Bronchial epithelial cell (primary cell): Measurements from ENCODE around the gene KCNG1. TPM values are rescaled to one million over a fixed set of nuclear protein-coding genes. Genes with fewer than 3 reads are reported as not detected.
A peak's percentile ranks its signal among the peaks of the same experiment; 100 is the strongest.

ENCODE experiments used
- DNase-seq: peaks from one replicate; pipeline ENCODE4 v3.0.0-alpha.2; 2010; ENCODE audit warnings: low read depth
- FAIRE-seq: peaks from 2 replicates; lab custom pipeline; 2011; peaks lifted over from hg19 to GRCh38; lab: Jason Lieb, UNC
- H3K27me3 ChIP-seq: 2 replicates; pipeline ENCODE4 v1.5.1; 2011; ENCODE audit warnings: low read length; ENCODE audit not compliant: control insufficient read depth, insufficient read depth
- H3K36me3 ChIP-seq: 2 replicates; pipeline ENCODE4 v1.5.1; 2011; ENCODE audit warnings: low read length; ENCODE audit not compliant: control insufficient read depth, insufficient read depth
- H3K4me3 ChIP-seq: 2 replicates; pipeline ENCODE4 v1.5.1; 2011; ENCODE audit warnings: mild to moderate bottlenecking, low read depth, low read length, control low read depth
- total RNA-seq: library from RNA; depleted of rRNA; stranded (reverse); fragments of >200 nt; gene quantifications from 2 replicates; pipeline ENCODE4 v1.2.1, GENCODE V29; 2014
- TF ChIP-seq, protein P1 (sequence below): IDR thresholded peaks from 2 replicates; pipeline ENCODE4 v1.5.1; 2011; ENCODE audit warnings: mild to moderate bottlenecking, moderate library complexity, low read length, control low read depth, inconsistent platforms; ENCODE audit not compliant: insufficient read depth, severe bottlenecking

KCNG1 gene
- total RNA-seq, 1 donor from 2014 or later, result 91.1 TPM

DNA sequence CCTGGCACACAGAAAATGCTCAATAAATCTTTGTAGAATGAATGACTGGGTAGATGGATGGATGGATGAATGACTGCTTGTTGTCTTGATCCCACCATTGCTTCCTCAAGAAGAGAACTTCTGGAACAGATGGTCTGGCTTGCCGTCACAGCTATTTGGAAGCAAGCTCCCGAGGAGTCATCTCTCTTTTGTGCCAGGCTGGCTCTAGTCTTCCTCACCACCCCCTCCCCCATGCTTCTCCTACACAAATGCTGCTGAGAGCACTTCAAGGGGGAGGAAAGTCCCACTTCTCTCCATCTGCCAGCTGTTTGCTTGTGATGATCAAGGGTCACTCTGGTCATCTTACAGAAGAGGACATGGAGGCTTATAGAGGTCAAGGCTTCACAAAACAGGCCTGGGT, 11.6 kb upstream of the KCNG1 start:
- H3K36me3 ChIP-seq, result no peaks in the 10 kb centered on the region
- peaks cover 12% of the 10 kb centered on the region for H3K27me3 ChIP-seq
- H3K4me3 ChIP-seq, result no peak overlapping the region
- DNase-seq, result no peak
- TF ChIP-seq, protein P1, sequence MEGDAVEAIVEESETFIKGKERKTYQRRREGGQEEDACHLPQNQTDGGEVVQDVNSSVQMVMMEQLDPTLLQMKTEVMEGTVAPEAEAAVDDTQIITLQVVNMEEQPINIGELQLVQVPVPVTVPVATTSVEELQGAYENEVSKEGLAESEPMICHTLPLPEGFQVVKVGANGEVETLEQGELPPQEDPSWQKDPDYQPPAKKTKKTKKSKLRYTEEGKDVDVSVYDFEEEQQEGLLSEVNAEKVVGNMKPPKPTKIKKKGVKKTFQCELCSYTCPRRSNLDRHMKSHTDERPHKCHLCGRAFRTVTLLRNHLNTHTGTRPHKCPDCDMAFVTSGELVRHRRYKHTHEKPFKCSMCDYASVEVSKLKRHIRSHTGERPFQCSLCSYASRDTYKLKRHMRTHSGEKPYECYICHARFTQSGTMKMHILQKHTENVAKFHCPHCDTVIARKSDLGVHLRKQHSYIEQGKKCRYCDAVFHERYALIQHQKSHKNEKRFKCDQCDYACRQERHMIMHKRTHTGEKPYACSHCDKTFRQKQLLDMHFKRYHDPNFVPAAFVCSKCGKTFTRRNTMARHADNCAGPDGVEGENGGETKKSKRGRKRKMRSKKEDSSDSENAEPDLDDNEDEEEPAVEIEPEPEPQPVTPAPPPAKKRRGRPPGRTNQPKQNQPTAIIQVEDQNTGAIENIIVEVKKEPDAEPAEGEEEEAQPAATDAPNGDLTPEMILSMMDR, result no peak
- FAIRE-seq, result no peak

DNA sequence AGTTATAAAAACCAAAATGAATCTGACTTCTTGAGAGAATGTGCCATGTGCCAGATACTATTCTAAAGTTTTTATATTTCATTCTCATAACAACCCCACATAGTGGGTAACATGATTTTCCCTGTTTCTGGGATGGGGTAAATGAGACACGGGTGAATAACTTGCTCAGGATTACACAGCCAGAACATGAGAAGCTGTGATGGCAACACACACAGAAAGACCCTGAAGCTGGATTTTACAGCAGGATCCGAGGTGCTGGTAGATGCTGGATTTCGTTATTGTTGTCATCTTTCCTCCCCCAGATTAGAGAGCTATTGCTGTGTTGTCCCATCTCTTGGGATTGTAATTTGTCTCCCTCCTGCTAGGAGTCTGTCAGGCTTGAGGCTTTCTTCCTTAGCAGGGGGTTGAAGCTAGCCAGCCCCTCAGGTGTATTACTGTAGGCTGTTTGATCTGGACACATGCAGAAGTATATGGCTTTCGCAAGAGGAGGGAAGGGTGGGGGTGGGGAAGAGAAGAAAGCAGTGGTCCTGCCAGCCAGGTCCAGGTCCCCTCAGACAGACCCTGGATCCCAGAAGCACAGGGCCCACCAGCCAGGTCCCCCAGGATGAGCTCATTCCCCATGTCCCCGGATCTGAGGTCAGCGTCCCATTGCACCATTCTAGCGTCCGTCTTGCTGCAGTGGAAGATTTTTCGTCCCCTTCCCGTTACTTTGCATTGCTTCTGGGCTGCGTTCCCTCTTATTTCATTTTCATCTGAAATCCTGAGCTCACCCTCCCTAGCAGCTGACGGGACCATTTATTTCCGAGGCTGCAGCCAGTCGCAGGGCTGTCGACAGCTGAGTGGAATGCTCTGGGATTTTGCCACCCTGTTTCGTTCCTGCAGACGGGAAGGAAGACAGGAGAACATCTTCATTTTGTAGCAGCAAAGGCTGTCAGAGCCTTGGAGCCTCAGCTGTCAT, 7.3 kb upstream of the KCNG1 start:
- no peak overlapping the region for H3K4me3 ChIP-seq
- H3K27me3 ChIP-seq, result peaks cover 32% of the 10 kb centered on the region
- H3K36me3 ChIP-seq, result no peaks in the 10 kb centered on the region
- TF ChIP-seq, protein P1, result no peak
- DNase-seq (no peak), FAIRE-seq (no peak)

DNA sequence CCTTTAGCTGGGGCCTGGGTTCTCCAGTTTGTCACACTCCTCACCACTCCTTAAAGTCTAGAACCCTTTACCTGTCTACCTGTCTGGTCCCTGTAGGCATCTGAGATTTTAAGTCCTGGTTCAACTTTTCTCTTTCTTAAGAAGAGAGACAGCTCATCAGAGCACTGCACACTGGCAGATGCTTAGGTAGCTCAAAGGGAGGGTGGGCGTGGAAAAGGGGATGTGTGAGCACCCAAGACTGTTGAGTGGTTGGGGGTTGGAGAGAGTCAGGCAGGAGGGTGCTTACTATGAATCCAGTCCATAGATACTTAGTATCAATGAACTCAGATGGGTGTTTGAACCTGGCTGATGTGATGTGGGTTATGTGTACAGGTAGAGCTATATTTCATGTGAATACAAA, 6.6 kb upstream of the KCNG1 start:
- DNase-seq (no peak), FAIRE-seq (no peak)
- no peak overlapping the region for H3K4me3 ChIP-seq
- peaks cover 33% of the 10 kb centered on the region for H3K27me3 ChIP-seq
- H3K36me3 ChIP-seq, result no peaks in the 10 kb centered on the region
- TF ChIP-seq, protein P1, result no peak

DNA sequence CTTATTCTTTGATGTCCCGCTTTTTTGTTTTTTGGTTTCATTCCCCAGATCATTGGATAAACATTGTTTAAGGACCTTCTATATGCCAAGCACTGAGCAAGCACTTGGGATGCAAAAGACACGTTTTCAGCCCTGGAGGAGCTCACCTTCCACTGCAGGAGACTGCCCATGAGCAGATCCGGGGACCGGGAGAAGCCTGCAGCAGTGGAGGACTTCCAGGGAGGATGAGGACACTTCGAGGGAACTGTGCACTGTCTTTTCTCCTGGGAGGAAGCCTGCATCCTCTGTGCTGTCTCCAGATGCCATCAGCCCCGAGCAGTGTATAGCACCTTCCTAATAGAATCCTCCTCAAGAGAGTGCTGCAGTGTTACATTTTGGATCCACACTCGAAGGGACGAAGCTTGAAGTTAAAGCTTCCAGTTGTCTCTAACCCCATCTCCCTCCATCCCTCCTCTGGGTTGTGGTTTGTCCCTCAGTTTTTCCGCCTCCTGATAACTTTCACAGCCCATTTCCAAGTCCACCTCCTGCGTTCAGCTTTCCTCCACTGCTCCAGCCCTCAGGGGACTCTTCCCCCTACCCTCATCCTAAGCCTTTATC, 5.8 kb upstream of the KCNG1 start:
- TF ChIP-seq, protein P1, result no peak
- Histone ChIP-seq H3K36me3 (no peaks in the 10 kb centered on the region), H3K4me3 (no peak overlapping the region), H3K27me3 (peaks cover 38% of the 10 kb centered on the region)
- DNase-seq, result no peak
- FAIRE-seq, result peak; percentile 47

DNA sequence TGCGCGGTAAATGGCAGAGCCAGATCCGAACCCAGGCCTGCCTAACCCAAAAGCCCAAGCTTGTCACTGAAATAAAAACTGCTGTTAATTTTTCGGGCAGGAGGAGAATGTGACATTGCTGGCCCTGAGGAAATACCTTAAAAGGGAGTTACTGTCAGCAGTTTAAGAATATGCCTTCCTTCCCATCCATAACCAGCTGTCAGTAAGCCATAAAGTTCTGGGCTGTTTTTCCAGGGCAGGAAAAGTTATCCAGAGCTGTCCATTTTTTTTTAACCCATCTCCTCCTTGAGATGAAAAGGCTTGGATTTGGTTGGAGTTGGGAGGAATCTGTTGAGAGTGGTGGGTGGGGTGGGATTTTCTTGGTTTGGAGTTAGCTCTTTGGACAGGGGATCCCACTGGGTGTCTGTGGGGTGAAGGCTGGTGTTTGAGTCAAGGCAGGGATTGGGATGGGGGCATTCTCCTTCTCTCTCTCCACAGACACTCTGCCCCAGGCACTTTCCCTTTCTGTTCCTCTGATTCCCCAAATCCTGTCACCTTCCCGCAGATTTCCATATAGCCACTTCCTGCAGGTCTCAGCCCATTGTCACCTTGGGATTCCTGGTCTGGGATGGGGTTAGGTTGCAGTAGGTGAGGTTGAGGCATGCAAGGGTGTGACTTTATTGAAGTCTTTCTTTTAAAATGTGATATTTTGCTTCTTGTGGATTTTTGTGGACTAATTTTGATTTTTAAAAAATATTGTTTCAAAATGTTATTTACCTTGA, 4.3 kb upstream of the KCNG1 start:
- TF ChIP-seq, protein P1, result no peak
- Histone ChIP-seq H3K36me3 (no peaks in the 10 kb centered on the region), H3K4me3 (no peak overlapping the region), H3K27me3 (peaks cover 44% of the 10 kb centered on the region)
- DNase-seq, result no peak
- no peak for FAIRE-seq
